ENCODE results near the gene KRT28.

GRCh38 chr17:40848583-40849235, 49.0 kb upstream of the KRT28 start:
- TF ChIP-seq CTCF (IDR thresholded peaks at IDR 0.05) (no peak), POLR2A (IDR thresholded peaks at IDR 0.05) (no peak)

Data from heart left ventricle (tissue), 13 donors.